ENCODE results near the gene TUSC2.

- TF ChIP-seq CREB1 (CRISPR knock-in tag; IDR thresholded peaks at IDR 0.05; ENCODE audit: low read depth) = no peak
- no peak for TF ChIP-seq CTCF (conservative IDR thresholded peaks at IDR 0.05; ENCODE audit: low read depth in 2 of 2)
- no peak for TF ChIP-seq EZH2 (IDR thresholded peaks at IDR 0.05; ENCODE audit: low read depth, unreplicated experiment)
- no peak for TF ChIP-seq EZH2phosphoT487 (IDR thresholded peaks at IDR 0.05; ENCODE audit: unreplicated experiment)
- no peak for TF ChIP-seq POLR2AphosphoS5 (IDR thresholded peaks at IDR 0.05; ENCODE audit: low read depth)
- TF ChIP-seq REST (IDR thresholded peaks at IDR 0.05; ENCODE audit: unreplicated experiment) = no peak
- no peak for TF ChIP-seq ETS1 (IDR thresholded peaks at IDR 0.05)
- TF ChIP-seq JUNB (IDR thresholded peaks at IDR 0.05; ENCODE audit: unreplicated experiment) = no peak
- TF ChIP-seq ZNF331 (CRISPR knock-in tag; IDR thresholded peaks at IDR 0.05; ENCODE audit: low read depth) = no peak
- TF ChIP-seq, protein P1, sequence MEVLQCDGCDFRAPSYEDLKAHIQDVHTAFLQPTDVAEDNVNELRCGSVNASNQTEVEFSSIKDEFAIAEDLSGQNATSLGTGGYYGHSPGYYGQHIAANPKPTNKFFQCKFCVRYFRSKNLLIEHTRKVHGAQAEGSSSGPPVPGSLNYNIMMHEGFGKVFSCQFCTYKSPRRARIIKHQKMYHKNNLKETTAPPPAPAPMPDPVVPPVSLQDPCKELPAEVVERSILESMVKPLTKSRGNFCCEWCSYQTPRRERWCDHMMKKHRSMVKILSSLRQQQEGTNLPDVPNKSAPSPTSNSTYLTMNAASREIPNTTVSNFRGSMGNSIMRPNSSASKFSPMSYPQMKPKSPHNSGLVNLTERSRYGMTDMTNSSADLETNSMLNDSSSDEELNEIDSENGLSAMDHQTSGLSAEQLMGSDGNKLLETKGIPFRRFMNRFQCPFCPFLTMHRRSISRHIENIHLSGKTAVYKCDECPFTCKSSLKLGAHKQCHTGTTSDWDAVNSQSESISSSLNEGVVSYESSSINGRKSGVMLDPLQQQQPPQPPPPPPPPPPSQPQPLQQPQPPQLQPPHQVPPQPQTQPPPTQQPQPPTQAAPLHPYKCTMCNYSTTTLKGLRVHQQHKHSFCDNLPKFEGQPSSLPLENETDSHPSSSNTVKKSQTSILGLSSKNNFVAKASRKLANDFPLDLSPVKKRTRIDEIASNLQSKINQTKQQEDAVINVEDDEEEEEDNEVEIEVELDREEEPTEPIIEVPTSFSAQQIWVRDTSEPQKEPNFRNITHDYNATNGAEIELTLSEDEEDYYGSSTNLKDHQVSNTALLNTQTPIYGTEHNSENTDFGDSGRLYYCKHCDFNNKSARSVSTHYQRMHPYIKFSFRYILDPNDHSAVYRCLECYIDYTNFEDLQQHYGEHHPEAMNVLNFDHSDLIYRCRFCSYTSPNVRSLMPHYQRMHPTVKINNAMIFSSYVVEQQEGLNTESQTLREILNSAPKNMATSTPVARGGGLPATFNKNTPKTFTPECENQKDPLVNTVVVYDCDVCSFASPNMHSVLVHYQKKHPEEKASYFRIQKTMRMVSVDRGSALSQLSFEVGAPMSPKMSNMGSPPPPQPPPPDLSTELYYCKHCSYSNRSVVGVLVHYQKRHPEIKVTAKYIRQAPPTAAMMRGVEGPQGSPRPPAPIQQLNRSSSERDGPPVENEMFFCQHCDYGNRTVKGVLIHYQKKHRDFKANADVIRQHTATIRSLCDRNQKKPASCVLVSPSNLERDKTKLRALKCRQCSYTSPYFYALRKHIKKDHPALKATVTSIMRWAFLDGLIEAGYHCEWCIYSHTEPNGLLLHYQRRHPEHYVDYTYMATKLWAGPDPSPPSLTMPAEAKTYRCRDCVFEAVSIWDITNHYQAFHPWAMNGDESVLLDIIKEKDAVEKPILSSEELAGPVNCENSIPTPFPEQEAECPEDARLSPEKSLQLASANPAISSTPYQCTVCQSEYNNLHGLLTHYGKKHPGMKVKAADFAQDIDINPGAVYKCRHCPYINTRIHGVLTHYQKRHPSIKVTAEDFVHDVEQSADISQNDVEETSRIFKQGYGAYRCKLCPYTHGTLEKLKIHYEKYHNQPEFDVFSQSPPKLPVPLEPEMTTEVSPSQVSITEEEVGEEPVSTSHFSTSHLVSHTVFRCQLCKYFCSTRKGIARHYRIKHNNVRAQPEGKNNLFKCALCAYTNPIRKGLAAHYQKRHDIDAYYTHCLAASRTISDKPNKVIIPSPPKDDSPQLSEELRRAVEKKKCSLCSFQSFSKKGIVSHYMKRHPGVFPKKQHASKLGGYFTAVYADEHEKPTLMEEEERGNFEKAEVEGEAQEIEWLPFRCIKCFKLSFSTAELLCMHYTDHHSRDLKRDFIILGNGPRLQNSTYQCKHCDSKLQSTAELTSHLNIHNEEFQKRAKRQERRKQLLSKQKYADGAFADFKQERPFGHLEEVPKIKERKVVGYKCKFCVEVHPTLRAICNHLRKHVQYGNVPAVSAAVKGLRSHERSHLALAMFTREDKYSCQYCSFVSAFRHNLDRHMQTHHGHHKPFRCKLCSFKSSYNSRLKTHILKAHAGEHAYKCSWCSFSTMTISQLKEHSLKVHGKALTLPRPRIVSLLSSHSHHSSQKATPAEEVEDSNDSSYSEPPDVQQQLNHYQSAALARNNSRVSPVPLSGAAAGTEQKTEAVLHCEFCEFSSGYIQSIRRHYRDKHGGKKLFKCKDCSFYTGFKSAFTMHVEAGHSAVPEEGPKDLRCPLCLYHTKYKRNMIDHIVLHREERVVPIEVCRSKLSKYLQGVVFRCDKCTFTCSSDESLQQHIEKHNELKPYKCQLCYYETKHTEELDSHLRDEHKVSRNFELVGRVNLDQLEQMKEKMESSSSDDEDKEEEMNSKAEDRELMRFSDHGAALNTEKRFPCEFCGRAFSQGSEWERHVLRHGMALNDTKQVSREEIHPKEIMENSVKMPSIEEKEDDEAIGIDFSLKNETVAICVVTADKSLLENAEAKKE (CRISPR knock-in tag; IDR thresholded peaks at IDR 0.05) = no peak
- TF ChIP-seq NANOG (IDR thresholded peaks at IDR 0.05; ENCODE audit: borderline replicate concordance) = no peak
These were observed 10.9 kb upstream of the TUSC2 start for GRCh38 chr3:50338965-50339364.

All from GM23338 (cell line).